ENCODE results near the gene ANTKMT.

Gene ANTKMT

DNA sequence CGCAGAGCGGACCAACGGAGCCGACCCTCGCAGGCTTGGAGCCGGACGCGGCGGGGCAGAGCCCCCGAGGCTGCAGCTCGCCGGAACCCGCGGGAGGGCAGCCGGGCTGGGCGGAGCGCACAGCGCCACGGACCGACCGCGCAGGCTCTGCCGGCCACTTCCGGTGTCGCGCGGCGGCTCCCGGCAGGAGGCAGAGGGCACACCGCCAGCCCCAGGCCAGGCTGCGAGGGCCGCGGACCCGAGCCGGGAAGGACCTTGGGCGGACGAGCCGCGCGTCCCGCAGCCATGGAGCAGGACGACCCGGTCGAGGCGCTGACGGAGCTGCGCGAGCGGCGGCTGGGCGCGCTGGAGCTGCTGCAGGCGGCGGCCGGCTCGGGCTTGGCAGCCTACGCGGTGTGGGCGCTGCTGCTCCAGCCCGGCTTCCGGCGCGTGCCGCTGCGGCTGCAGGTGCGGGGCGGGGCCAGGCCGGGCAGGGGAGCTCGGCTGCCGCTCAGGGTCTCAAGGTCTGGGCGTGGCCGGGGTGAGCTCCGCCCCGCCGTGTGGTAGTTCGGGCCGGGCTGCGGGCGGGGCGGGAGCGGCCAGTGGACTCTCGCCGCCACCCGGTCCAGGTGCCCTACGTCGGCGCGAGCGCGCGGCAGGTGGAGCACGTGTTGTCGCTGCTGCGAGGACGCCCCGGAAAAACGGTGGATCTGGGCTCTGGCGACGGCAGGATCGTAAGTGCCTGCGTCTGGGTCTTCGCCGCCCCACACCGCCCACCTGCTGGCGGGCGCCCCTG is at the start of gene ANTKMT:
Gene ANTKMT, plus strand, starts transcription at position 157 of the 775 bp plus-strand sequence. Its CDS starts 129 bp downstream, at position 286.
- peak; percentile 83 for DNase-seq

DNA sequence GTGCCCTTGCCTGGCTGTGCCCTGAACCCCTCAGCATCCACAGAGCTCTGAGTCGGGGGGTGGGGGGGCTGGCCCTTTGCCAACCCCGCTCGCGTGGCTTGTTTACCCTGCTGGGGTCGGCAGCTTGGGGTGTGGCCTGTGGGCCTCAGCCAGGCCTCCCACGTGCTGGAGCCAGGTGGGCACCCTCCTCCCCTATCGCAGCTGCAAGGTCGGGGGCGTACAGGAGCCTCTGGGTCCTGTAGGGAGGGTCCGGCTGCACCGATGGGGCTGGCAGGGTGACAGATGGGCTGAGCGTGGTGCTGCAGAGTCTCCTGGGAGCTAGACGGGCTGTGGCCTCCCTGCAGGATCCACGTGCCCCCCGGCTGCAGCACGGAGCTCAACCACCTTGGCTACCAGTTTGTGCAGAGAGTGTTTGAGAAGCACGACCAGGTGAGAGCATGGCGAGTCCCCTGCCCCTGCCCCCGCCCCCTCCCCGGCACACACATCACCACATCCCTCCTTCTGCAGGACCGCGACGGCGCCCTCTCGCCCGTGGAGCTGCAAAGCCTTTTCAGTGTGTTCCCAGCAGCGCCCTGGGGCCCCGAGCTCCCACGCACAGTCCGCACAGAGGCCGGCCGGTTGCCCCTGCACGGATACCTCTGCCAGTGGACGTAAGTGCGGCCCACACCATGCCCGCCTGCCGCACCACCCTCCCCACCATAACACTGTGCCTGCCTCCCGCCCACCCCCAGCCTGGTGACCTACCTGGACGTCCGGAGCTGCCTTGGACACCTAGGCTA is 49.4 kb upstream of the ANTKMT start:
- DNase-seq = no peak

- no peak for DNase-seq
Observed at GRCh38 chr16:672371-672770, 48.6 kb upstream of the ANTKMT start.

DNA sequence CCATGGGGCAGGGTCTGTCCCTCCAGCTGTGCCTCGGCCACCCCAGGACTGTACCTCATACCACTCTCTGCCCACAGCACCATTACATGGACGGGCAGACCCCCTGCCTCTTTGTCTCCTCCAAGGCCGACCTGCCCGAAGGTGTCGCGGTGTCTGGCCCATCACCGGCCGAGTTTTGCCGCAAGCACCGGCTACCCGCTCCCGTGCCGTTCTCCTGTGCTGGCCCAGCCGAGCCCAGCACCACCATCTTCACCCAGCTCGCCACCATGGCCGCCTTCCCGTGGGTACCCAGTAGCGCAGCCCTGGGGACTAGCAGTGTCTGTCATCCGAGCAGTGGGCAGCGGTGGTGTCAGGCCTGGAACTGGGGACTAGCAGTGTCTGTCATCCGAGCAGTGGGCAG is 48.1 kb upstream of the ANTKMT start:
- no peak for DNase-seq

GRCh38 chr16:673399-673991 is 47.5 kb upstream of the ANTKMT start:
- DNase-seq = no peak

DNA sequence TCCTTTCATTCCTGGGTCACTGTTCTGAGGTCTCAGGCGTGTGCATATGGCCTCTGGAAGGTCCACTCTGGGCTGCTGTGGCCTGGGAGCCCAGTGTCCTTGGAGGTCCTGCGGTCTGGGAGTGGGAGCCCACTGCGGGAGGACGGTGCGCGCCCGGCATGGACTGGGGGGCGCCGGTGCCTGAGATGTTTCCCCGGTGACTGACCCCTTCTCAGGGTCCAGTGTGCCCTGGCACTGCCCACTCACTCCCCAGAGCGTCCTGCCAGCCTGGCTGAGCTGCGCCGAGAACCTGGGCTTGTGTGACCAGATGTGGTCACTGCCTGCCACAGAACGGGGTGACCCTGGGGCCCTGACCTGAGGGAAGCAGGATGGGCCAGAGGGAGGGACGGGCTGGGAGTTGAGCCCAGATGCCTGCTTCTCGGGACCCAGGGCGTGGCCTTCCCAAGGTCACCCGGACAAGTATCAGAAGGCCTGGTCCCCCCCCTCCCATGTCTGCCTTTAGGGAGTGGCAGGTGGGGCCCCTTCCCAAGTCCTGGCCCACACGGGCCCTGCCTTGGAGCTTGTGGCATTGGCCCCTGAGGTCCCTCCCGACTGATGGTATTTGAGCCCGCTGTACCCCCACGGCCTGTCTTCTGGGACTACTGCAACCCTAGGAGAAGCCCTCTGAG is 46.6 kb upstream of the ANTKMT start:
- DNase-seq = no peak

DNA sequence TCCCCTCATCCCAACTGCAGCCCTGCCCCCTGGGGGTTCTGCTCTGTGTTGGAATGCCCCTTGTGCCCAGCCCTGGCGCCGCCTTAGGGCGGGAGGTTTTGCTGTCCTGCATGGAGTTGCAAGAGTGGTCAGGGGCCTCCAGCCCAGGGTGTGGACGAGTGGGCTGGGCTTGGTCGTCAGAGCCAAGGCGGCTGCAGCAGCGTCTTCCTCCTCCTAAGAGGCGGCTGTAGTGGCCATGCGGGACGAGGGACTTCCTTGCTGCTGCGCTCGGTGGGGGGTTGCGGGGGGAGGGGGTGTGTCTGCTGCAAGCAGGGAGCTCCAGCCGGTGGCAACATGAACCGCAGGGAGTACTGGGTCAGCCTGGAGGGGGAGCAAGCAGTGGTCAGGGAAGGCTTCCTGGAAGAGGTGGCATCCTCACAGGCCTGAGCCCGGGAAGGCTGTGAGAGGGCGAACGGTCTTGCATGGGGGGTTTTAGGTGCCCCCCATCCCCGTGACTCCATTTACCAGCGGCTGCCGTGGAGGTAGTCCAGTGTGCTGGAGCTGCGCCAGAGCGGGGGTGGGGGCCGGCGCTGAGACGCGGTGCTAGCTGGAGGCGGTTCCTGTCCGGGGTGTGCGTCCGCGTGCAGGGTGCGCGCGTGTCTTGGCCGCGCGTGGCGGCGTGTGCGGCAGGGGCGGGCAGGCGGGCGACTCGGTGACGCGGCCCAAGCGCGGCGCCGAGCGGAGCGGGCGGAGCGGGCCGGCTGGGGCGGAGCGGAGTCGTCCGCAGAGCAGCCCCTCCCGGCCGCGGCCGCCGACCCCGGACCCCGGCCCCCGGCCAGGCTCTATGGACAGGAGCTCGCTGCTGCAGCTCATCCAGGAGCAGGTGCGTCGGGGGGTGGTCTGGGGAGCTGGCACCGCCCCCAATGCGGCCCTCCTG is 45.7 kb upstream of the ANTKMT start, which contains the start of gene RHBDL1:
Gene RHBDL1, plus strand, starts transcription at position 704 of the 916 bp plus-strand sequence. Its CDS starts 120 bp downstream, at position 824.
- no peak for DNase-seq

DNA sequence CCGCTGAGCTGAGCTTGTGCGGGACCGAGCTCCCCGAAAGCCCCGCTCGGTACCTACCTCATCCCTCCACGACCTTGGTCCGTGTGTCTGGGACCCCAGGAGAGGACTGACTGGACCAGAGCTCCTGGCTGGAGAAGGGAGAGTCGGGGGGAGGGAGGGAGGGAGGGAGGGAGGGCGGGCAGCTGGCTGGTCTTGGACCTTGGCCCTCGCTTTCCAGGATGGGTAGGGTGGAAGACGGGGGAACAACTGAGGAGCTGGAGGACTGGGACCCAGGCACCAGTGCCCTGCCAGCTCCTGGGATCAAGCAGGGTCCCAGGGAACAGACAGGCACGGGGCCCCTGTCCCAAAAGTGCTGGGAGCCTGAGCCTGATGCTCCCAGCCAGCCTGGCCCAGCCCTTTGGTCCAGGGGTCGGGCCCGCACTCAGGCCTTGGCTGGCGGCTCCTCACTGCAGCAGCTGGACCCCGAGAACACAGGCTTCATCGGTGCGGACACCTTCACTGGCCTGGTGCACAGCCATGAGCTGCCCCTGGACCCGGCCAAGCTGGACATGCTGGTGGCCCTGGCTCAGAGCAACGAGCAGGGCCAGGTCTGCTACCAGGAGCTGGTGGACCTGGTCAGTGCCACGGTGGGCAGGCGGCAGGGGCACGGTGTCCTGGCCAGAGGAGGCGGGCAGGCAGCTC is 44.9 kb upstream of the ANTKMT start:
- no peak for DNase-seq

DNA sequence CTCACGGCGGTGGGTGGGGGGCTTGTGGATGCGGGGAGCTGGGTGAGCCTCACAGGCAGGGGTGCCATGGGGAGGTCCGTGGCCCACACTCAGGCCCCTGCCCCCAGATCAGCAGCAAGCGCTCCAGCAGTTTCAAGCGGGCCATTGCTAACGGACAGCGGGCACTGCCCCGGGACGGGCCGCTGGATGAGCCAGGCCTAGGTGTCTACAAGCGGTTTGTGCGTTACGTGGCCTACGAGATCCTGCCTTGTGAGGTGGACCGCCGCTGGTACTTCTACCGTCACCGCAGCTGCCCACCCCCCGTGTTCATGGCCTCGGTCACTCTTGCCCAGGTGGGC is 44.4 kb upstream of the ANTKMT start:
- no peak for DNase-seq

DNA sequence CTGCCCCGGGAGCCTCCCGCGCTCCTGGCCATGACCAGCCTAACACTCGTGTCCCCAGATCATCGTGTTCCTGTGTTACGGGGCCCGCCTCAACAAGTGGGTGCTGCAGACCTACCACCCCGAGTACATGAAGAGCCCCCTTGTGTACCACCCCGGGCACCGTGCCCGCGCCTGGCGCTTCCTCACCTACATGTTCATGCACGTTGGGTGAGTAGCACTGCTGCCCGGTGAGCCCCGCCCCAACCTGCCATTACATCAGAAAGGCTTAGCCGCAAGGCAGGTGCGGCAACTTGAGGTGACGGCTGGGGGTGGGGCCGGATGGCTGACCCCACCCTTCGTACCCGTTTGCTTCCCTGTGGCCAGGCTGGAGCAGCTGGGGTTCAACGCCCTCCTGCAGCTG is 44.0 kb upstream of the ANTKMT start:
- DNase-seq = no peak

GRCh38 chr16:677316-678190 is 43.4 kb upstream of the ANTKMT start:
- DNase-seq = no peak

GRCh38 chr16:678209-678857 is 42.6 kb upstream of the ANTKMT start:
- no peak for DNase-seq

- DNase-seq = peak; percentile 61
Observed at GRCh38 chr16:678858-679813, 41.8 kb upstream of the ANTKMT start.

DNA sequence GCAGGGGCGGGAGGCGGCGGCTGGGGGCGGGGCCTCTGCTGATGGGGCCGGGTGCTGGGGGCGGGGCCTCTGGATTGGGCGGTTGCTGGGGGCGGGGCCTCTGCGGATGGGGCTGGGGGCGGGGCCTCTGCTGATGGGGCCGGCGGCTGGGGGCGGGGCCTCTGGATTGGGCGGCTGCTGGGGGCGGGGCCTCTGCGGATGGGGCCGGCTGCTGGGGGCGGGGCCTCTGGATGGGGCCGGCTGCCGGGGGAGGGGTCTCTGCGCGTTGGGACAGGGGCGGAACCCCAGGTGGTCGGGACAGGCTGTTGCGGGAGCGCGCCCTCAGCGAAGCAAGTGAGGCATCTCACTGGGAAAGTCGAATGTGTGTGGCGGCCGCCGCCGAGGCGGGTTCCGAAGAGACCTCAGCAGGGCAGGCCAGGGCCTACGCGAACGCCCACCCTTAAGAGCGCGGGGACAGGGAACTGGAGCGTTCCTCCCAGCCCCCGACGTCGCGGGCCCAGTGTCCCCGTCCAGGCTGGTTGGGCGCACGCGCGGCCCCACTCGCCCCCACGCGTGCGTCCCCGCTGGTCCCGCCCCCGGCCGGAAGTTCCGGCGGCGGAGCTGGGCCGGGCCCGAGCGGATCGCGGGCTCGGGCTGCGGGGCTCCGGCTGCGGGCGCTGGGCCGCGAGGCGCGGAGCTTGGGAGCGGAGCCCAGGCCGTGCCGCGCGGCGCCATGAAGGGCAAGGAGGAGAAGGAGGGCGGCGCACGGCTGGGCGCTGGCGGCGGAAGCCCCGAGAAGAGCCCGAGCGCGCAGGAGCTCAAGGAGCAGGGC is 40.9 kb upstream of the ANTKMT start, which contains the start of gene STUB1:
Gene STUB1, plus strand, starts transcription at position 597 of the 811 bp plus-strand sequence. Its CDS starts 116 bp downstream, at position 713.
- peak; percentile 90 for DNase-seq

GRCh38 chr16:680625-680945 is 40.4 kb upstream of the ANTKMT start:
- DNase-seq = no peak

DNA sequence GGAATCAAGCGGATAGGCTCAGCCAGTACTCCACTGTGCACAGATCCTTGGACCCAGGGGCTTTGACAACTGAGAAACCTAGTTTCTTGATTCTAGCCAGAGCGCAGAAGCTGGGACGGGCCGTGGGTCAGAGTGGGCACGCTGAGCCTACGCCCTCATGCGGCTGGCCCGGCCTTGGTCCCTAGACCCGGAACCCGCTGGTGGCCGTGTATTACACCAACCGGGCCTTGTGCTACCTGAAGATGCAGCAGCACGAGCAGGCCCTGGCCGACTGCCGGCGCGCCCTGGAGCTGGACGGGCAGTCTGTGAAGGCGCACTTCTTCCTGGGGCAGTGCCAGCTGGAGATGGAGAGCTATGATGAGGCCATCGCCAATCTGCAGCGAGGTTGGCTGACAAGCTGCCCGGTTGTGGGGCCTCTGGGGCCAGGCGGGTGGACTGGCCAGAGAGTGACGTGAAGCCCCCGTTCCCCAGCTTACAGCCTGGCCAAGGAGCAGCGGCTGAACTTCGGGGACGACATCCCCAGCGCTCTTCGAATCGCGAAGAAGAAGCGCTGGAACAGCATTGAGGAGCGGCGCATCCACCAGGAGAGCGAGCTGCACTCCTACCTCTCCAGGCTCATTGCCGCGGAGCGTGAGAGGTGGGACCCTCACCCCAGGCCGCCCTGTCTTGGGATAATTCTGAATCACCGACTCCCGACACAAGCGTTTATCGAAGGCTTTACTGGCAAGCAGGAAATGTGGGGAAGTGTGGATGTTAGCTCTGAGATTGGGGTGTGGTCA is 39.8 kb upstream of the ANTKMT start:
- no peak for DNase-seq
